ENCODE data around the gene ZCCHC14. TPM values are rescaled to one million over a fixed set of nuclear protein-coding genes. Genes with fewer than 3 reads are reported as not detected.

ZCCHC14 gene
- total RNA-seq, 1 experiment from 2014 or later = 30.3 TPM

DNA sequence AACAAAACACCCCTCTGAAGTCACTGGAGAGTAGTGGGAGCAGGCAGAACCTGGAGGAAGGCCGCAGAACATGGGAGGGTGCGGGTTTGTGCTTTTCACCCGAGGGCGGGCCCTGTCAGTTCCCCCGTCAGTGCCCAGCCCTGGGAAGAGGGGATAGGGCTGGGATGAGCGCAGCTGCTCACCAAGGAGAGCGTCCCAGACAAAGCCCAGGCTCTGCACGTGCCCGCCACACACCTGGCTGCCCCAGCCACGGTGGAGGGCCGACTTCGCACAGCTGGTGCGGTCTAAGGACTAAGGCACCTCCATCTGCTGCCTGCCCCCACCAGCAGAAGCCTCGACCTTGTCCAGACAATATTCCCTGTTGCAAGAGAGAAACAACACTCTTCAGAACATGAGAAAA lies 39.5 kb downstream of the ZCCHC14 start:
- Histone ChIP-seq H3K27ac (ENCODE audit: low read depth, low read length, poor library complexity, severe bottlenecking) (no peak overlapping the region), H3K4me3 (ENCODE audit: low read depth, low read length, poor library complexity, severe bottlenecking) (no peak overlapping the region), H3K4me1 (ENCODE audit: insufficient read depth, low read length, poor library complexity, severe bottlenecking) (peaks cover 18% of the 10 kb centered on the region), H3K9me3 (ENCODE audit: low read depth, low read length, poor library complexity, severe bottlenecking) (no peaks in the 10 kb centered on the region), H3K36me3 (ENCODE audit: insufficient read depth, low read length, poor library complexity, severe bottlenecking) (peaks cover 16% of the 10 kb centered on the region), H3K27me3 (replicated peaks; ENCODE audit: insufficient read depth, low read depth, low read length, poor library complexity) (no peaks in the 10 kb centered on the region)
- ChIA-PET POLR2A (ENCODE audit: low non-redundant PET) (no interaction called here), CTCF (no interaction called here)
- no TSS peak for BruUV-seq (replicated peaks)
- intact Hi-C loops (cut with micrococcal nuclease; ENCODE audit: unreplicated experiment) = no loop called here
- TF ChIP-seq, protein P1, sequence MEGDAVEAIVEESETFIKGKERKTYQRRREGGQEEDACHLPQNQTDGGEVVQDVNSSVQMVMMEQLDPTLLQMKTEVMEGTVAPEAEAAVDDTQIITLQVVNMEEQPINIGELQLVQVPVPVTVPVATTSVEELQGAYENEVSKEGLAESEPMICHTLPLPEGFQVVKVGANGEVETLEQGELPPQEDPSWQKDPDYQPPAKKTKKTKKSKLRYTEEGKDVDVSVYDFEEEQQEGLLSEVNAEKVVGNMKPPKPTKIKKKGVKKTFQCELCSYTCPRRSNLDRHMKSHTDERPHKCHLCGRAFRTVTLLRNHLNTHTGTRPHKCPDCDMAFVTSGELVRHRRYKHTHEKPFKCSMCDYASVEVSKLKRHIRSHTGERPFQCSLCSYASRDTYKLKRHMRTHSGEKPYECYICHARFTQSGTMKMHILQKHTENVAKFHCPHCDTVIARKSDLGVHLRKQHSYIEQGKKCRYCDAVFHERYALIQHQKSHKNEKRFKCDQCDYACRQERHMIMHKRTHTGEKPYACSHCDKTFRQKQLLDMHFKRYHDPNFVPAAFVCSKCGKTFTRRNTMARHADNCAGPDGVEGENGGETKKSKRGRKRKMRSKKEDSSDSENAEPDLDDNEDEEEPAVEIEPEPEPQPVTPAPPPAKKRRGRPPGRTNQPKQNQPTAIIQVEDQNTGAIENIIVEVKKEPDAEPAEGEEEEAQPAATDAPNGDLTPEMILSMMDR (conservative IDR thresholded peaks at IDR 0.05; ENCODE audit: low read depth, low read length) = no peak
- TF ChIP-seq EZH2 (IDR thresholded peaks at IDR 0.05; ENCODE audit: borderline replicate concordance, low read depth, low read length, poor library complexity, severe bottlenecking) = no peak
- no peak for DNase-seq (ENCODE audit: low spot score)

DNA sequence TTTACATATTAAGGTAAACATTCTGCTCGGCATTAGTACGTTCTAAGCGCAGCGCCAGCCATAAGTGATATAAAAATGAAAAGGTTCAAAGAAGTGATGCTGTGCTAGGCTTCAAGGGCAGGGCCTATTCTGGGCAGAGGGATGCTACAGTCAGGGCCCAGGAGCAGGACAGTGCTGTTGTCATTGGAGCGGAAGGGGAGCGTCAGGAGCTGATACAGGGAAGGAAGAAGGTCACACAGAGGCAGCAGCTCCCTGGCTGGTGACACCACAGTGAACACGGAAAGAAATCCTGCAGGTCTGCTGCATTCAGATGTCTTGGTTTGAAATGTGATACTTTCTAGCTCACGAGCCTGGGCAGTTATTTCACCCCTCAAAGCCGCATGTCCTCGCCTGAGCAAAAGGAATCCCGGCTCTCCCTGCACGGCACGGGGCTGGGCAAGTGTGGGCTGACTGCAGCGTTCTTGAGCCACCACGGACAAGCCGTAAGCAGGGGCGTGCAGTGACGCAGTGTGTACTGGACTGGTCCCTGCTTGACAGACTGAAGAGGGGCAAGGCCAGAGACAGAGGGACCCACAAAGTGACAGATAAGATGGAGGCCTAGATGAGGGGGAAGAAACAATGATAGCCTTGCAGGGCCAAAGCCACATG lies 41.1 kb downstream of the ZCCHC14 start:
- no peak overlapping the region for H3K4me3 ChIP-seq (ENCODE audit: low read depth, low read length, poor library complexity, severe bottlenecking)
- no TSS peak for BruUV-seq (replicated peaks)
- DNase-seq (ENCODE audit: low spot score) = no peak
- H3K36me3 ChIP-seq (ENCODE audit: insufficient read depth, low read length, poor library complexity, severe bottlenecking) = peaks cover 18% of the 10 kb centered on the region
- ChIA-PET POLR2A (ENCODE audit: low non-redundant PET) (no interaction called here), CTCF (no interaction called here)
- H3K27me3 ChIP-seq (replicated peaks; ENCODE audit: insufficient read depth, low read depth, low read length, poor library complexity) = no peaks in the 10 kb centered on the region
- H3K9me3 ChIP-seq (ENCODE audit: low read depth, low read length, poor library complexity, severe bottlenecking) = no peaks in the 10 kb centered on the region
- intact Hi-C loops (cut with micrococcal nuclease; ENCODE audit: unreplicated experiment) = no loop called here
- H3K4me1 ChIP-seq (ENCODE audit: insufficient read depth, low read length, poor library complexity, severe bottlenecking) = peaks cover 2% of the 10 kb centered on the region
- TF ChIP-seq, protein P1 (conservative IDR thresholded peaks at IDR 0.05; ENCODE audit: low read depth, low read length) = no peak
- no peak for TF ChIP-seq EZH2 (IDR thresholded peaks at IDR 0.05; ENCODE audit: borderline replicate concordance, low read depth, low read length, poor library complexity, severe bottlenecking)
- no peak overlapping the region for H3K27ac ChIP-seq (ENCODE audit: low read depth, low read length, poor library complexity, severe bottlenecking)

DNA sequence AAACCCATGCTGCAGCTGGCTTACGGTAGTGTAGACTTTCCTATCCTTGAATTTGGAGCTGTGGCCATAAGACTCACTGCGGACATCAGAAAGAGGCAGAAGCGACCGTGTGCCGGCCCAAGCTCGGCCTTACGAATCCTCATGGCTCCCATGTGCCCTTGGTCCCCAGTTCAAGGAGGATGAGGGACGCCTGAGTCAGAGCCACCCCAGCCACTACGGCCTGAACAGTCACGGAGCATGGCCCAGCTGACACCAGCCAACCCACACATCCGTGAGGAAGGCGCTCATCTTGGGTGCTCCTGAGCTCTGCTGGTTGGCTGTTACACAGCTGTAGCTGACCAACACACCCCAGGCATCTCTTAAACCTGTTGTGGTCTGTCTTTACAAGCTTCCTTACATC lies 44.0 kb downstream of the ZCCHC14 start:
- CTCF ChIA-PET = no interaction called here
- H3K27me3 ChIP-seq (replicated peaks; ENCODE audit: insufficient read depth, low read depth, low read length, poor library complexity) = no peaks in the 10 kb centered on the region
- no peak overlapping the region for H3K27ac ChIP-seq (ENCODE audit: low read depth, low read length, poor library complexity, severe bottlenecking)
- H3K4me3 ChIP-seq (ENCODE audit: low read depth, low read length, poor library complexity, severe bottlenecking) = no peak overlapping the region
- H3K36me3 ChIP-seq (ENCODE audit: insufficient read depth, low read length, poor library complexity, severe bottlenecking) = peaks cover 33% of the 10 kb centered on the region
- no peak for TF ChIP-seq EZH2 (IDR thresholded peaks at IDR 0.05; ENCODE audit: borderline replicate concordance, low read depth, low read length, poor library complexity, severe bottlenecking)
- TF ChIP-seq, protein P1 (conservative IDR thresholded peaks at IDR 0.05; ENCODE audit: low read depth, low read length) = no peak
- H3K4me1 ChIP-seq (ENCODE audit: insufficient read depth, low read length, poor library complexity, severe bottlenecking) = no peaks in the 10 kb centered on the region
- DNase-seq (ENCODE audit: low spot score) = no peak
- BruUV-seq (replicated peaks) = no TSS peak
- H3K9me3 ChIP-seq (ENCODE audit: low read depth, low read length, poor library complexity, severe bottlenecking) = no peaks in the 10 kb centered on the region
- POLR2A ChIA-PET (ENCODE audit: low non-redundant PET) = no interaction called here
- intact Hi-C loops (cut with micrococcal nuclease; ENCODE audit: unreplicated experiment) = no loop called here
